SK-N-SH (cell line): ENCODE data around the gene ENDOD1. TPM values are rescaled to one million over a fixed set of nuclear protein-coding genes. Genes with fewer than 3 reads are reported as not detected.

Experiments
- CTCF ChIA-PET: fragments of 300-600, 350-600 bp; formaldehyde crosslinking; extraction: SDS; loops from one replicate; lab custom pipeline; 2021; lab: Yijun Ruan, JAX
- POLR2A ChIA-PET: fragments of 350-600 bp; sonication (Branson Sonifier 250); formaldehyde crosslinking; extraction: SDS; loops from one replicate; lab custom pipeline; 2020; ENCODE audit warnings: antibody characterized with exemption, inconsistent platforms; lab: Yijun Ruan, JAX
- DNase-seq: peaks from one replicate; pipeline ENCODE4 v3.0.0; 2012
- H2AFZ ChIP-seq: fragments of 200-600 bp; sonication (generic); 2 replicates; pipeline ENCODE4 v1.8.1; 2016; ENCODE audit warnings: antibody characterized with exemption, mild to moderate bottlenecking, low read depth
- H3F3A ChIP-seq: fragments of 200-600 bp; sonication (generic); replicated peaks from 2 replicates; pipeline ENCODE3; 2016; ENCODE audit warnings: antibody characterized with exemption, mild to moderate bottlenecking; ENCODE audit not compliant: insufficient read depth
- H3K27ac ChIP-seq, 2 experiments: fragments of 200-500 bp in 1 of 2; fragments of 200-600 bp in 1 of 2; sonication (Bioruptor generic) in 1 of 2; sonication (generic), shearing (Covaris generic) in 1 of 2; 2 replicates each; pipeline versions ENCODE4 v1.5.1 to v1.6.1; 2014 to 2016; ENCODE audit warnings: low read depth in 2 of 2, inconsistent platforms in 1 of 2, low read length in 1 of 2, mild to moderate bottlenecking in 1 of 2, mixed read lengths in 1 of 2
- H3K27me3 ChIP-seq: fragments of 200-600 bp; sonication (generic), shearing (Covaris generic); 2 replicates; pipeline ENCODE4 v1.6.1; 2016; ENCODE audit warnings: mixed run types; ENCODE audit not compliant: insufficient read depth
- H3K36me3 ChIP-seq, 2 experiments: fragments of 200-500 bp in 1 of 2; fragments of 200-600 bp in 1 of 2; sonication (Bioruptor generic) in 1 of 2; sonication (generic) in 1 of 2; replicated peaks in 1 of 2; 2 replicates each; pipeline versions ENCODE3 to v1.5.1; 2014 to 2016; ENCODE audit warnings: low read length in 1 of 2, mild to moderate bottlenecking in 1 of 2; ENCODE audit not compliant: insufficient read depth in 2 of 2, control insufficient read depth in 1 of 2
- H3K4me1 ChIP-seq, 2 experiments: fragments of 200-500 bp in 1 of 2; fragments of 200-600 bp in 1 of 2; sonication (Bioruptor generic) in 1 of 2; sonication (generic), shearing (Covaris generic) in 1 of 2; 2 replicates each; pipeline versions ENCODE4 v1.5.1 to v1.6.1; 2014 to 2016; ENCODE audit warnings: low read depth in 1 of 2, low read length in 1 of 2, mixed run types in 1 of 2; ENCODE audit not compliant: insufficient read depth in 2 of 2, control insufficient read depth in 1 of 2
- H3K4me2 ChIP-seq: fragments of 200-600 bp; sonication (generic), shearing (Covaris generic); 2 replicates; pipeline ENCODE4 v1.6.1; 2017; ENCODE audit warnings: mixed run types
- H3K4me3 ChIP-seq, 2 experiments: fragments of 200-500 bp in 1 of 2; fragments of 200-600 bp in 1 of 2; sonication (Bioruptor generic) in 1 of 2; sonication (generic), shearing (Covaris generic) in 1 of 2; 2 replicates each; pipeline versions ENCODE4 v1.5.1 to v1.8.1; 2014 to 2016; ENCODE audit warnings: low read depth in 2 of 2, inconsistent platforms in 1 of 2, low read length in 1 of 2, mild to moderate bottlenecking in 1 of 2, mixed read lengths in 1 of 2, moderate library complexity in 1 of 2
- H3K79me2 ChIP-seq: fragments of 200-600 bp; sonication (generic); 2 replicates; pipeline ENCODE4 v1.8.1; 2017; ENCODE audit warnings: mild to moderate bottlenecking; ENCODE audit not compliant: insufficient read depth
- H3K9ac ChIP-seq: fragments of 200-600 bp; sonication (generic); 2 replicates; pipeline ENCODE4 v1.6.1; 2017; ENCODE audit warnings: mixed run types
- H3K9me2 ChIP-seq: fragments of 200-600 bp; sonication (generic); 2 replicates; pipeline ENCODE4 v1.6.1; 2017; ENCODE audit warnings: mixed run types
- H3K9me3 ChIP-seq: fragments of 200-600 bp; sonication (generic); 2 replicates; pipeline ENCODE4 v1.6.1; 2017; ENCODE audit warnings: mixed run types, mild to moderate bottlenecking, moderate library complexity
- H4K20me1 ChIP-seq: fragments of 200-600 bp; sonication (generic); 2 replicates; pipeline ENCODE4 v1.6.1; 2017; ENCODE audit warnings: mild to moderate bottlenecking, mixed run types; ENCODE audit not compliant: insufficient read depth
- EP300 ChIP-seq, 2 experiments: IDR thresholded peaks; 2 replicates each; pipeline versions ENCODE4 v1.4.0 to v1.6.1; 2012; ENCODE audit warnings: borderline replicate concordance in 1 of 2, low read depth in 1 of 2, low read length in 1 of 2
- FOXM1 ChIP-seq: IDR thresholded peaks from 2 replicates; pipeline ENCODE4 v1.4.0; 2012; ENCODE audit warnings: low read depth, mild to moderate bottlenecking
- PBX3 ChIP-seq: IDR thresholded peaks from 2 replicates; pipeline ENCODE4; 2012
- POLR2AphosphoS5 ChIP-seq: IDR thresholded peaks from 2 replicates; pipeline ENCODE4 v1.6.1; 2012; ENCODE audit warnings: low read depth, low read length
- RCOR1 ChIP-seq: fragments of 150-350 bp; IDR thresholded peaks from 2 replicates; pipeline ENCODE4 v1.6.1; 2017; ENCODE audit warnings: antibody characterized with exemption, low read length
- REST ChIP-seq: IDR thresholded peaks from 2 replicates; pipeline ENCODE4 v1.6.1; 2012; ENCODE audit warnings: mild to moderate bottlenecking, low read depth, low read length, moderate library complexity
- RFX5 ChIP-seq: IDR thresholded peaks from 2 replicates; pipeline ENCODE4 v1.6.1; 2012; ENCODE audit warnings: mild to moderate bottlenecking, improper control_type of control experiment, low read length
- SIN3A ChIP-seq: IDR thresholded peaks from 2 replicates; pipeline ENCODE4 v1.6.1; 2012; ENCODE audit warnings: low read depth, mild to moderate bottlenecking, low read length, moderate library complexity, borderline replicate concordance
- USF1 ChIP-seq: IDR thresholded peaks from 2 replicates; pipeline ENCODE4 v1.4.0; 2012; ENCODE audit warnings: low read depth, borderline replicate concordance
- USF2 ChIP-seq: fragments of 150-350 bp; IDR thresholded peaks from 2 replicates; pipeline ENCODE4 v1.6.1; 2017; ENCODE audit warnings: antibody characterized with exemption, low read length, low read depth, borderline replicate concordance
- YY1 ChIP-seq: IDR thresholded peaks from 2 replicates; pipeline ENCODE4 v1.4.0; 2012; ENCODE audit warnings: low read depth, mild to moderate bottlenecking
- WGBS: methylation state at CpG from one replicate; pipeline ENCODE4 v1.1.6; 2017; ENCODE audit warnings: low lambda C conversion rate; 5-methylcytosine and 5-hydroxymethylcytosine counted together
- polyA plus RNA-seq, 3 experiments: library from polyadenylated mRNA; depleted of rRNA; stranded (reverse); fragments of >200 nt; gene quantifications; 2 replicates each; pipeline ENCODE4 v1.2.3, GENCODE V29; 2012

ENDOD1 gene
- polyA plus RNA-seq, 1 of the 3 experiments (the other 2 are of a cell fraction): 15.0 TPM

GRCh38 chr11:95143106-95143681 lies 53.5 kb downstream of the ENDOD1 start:
- H3K9ac ChIP-seq: no peak overlapping the region
- H3K27ac ChIP-seq: no peak overlapping the region

More at GRCh38 chr11:95143106-95143681, 53.5 kb downstream of the ENDOD1 start:
- WGBS: 58% methylated on average over 6 of the region's 6 CpGs
- H3K4me3 ChIP-seq: no peak overlapping the region
- H3K36me3 ChIP-seq: no peaks in the 10 kb centered on the region
- no peak overlapping the region for H3K4me2 ChIP-seq
- no peaks in the 10 kb centered on the region for H4K20me1 ChIP-seq
- H3K9me2 ChIP-seq: no peaks in the 10 kb centered on the region
- POLR2A ChIA-PET: no interaction called here
- H3K9me3 ChIP-seq: no peaks in the 10 kb centered on the region
- peaks cover 21% of the 10 kb centered on the region for H3F3A ChIP-seq
- no peak overlapping the region for H2AFZ ChIP-seq
- DNase-seq: no peak
- H3K79me2 ChIP-seq: no peaks in the 10 kb centered on the region
- H3K27me3 ChIP-seq: no peaks in the 10 kb centered on the region
- CTCF ChIA-PET: interaction anchor here (1.4 to 1.6 kb wide), 2 partner anchors 9 to 76 kb away, joined by 5 read pairs; partner anchors contain the start of gene SRSF8
- TF ChIP-seq PBX3: no peak
- no peak for TF ChIP-seq EP300 (IDR thresholded peaks at IDR 0.05; ENCODE audit: borderline replicate concordance in 1 of 2, low read depth in 1 of 2, low read length in 1 of 2)
- no peak for TF ChIP-seq REST
- TF ChIP-seq YY1: no peak
- TF ChIP-seq SIN3A: no peak
- no peak for TF ChIP-seq USF1
- TF ChIP-seq RCOR1: no peak
- TF ChIP-seq FOXM1: no peak
- no peak for TF ChIP-seq POLR2AphosphoS5
- TF ChIP-seq USF2: no peak
- no peak for TF ChIP-seq RFX5
- TF ChIP-seq, all 33 proteins: peak for 0
- H3K4me1 ChIP-seq: peaks cover 17 to 20% of the 10 kb centered on the region in 2 experiments
